GM23248 (cell line): ENCODE measurements around the gene PEPD.

Source experiments
- EZH2 ChIP-seq: fragments of 200-600 bp; sonication (generic); IDR thresholded peaks from 2 replicates; pipeline ENCODE4 v1.6.1; 2018; ENCODE audit warnings: antibody characterized with exemption, mild to moderate bottlenecking; ENCODE audit not compliant: insufficient read depth, poor library complexity, severe bottlenecking
- EZH2phosphoT487 ChIP-seq: fragments of 200-600 bp; sonication (generic); IDR thresholded peaks from 2 replicates; pipeline ENCODE4 v1.6.1; 2018; ENCODE audit warnings: antibody characterized with exemption, moderate library complexity, mild to moderate bottlenecking, low read depth; ENCODE audit not compliant: insufficient read depth

GRCh38 chr19:33388725-33389420 is 132.7 kb downstream of the PEPD start:
- TF ChIP-seq EZH2phosphoT487 (no peak), EZH2 (no peak)
